GM21619 (cell line): Measurements from ENCODE around the gene CFAP57.

Experiments
- ATAC-seq: cut with Tn5 transposase; IDR thresholded peaks from one replicate; pipeline ENCODE4 v1.9.1; 2021; ENCODE audit not compliant: unreplicated experiment

CFAP57 gene

GRCh38 chr1:43296207-43296606 lies 124.1 kb downstream of the CFAP57 start:
- no peak for ATAC-seq

- ATAC-seq = no peak
Measured at GRCh38 chr1:43298055-43298454, 125.9 kb downstream of the CFAP57 start.

- ATAC-seq = no peak
Measured at GRCh38 chr1:43299101-43299500, 127.0 kb downstream of the CFAP57 start.

- no peak for ATAC-seq
Measured at GRCh38 chr1:43300378-43301094, 128.4 kb downstream of the CFAP57 start, which contains the start of gene TIE1. TIE1 (plus strand) TSS chr1:43300982; CDS start chr1:43301072, 90 bp downstream.

GRCh38 chr1:43302201-43302600 lies 130.1 kb downstream of the CFAP57 start:
- no peak for ATAC-seq

GRCh38 chr1:43302721-43303470 lies 130.8 kb downstream of the CFAP57 start:
- no peak for ATAC-seq

- no peak for ATAC-seq
Measured at GRCh38 chr1:43303471-43304313, 131.6 kb downstream of the CFAP57 start.
